A673 (cell line): ENCODE measurements around the gene ARHGAP4.

Source experiments
- EZH2 ChIP-seq: fragments of 200-600 bp; sonication (generic); IDR thresholded peaks from 2 replicates; pipeline ENCODE4 v1.6.1; 2017; ENCODE audit warnings: borderline replicate concordance, low read depth, mild to moderate bottlenecking, mixed read lengths, antibody characterized with exemption, low read length; ENCODE audit not compliant: poor library complexity, severe bottlenecking
- TF ChIP-seq, protein P1 (sequence below): fragments of 300-800, 200-600 bp; sonication (generic); conservative IDR thresholded peaks from 2 replicates; pipeline ENCODE4 v1.5.1; 2017; ENCODE audit warnings: low read depth, mild to moderate bottlenecking, antibody characterized with exemption, low read length, moderate library complexity, mixed read lengths

- TF ChIP-seq, protein P1, sequence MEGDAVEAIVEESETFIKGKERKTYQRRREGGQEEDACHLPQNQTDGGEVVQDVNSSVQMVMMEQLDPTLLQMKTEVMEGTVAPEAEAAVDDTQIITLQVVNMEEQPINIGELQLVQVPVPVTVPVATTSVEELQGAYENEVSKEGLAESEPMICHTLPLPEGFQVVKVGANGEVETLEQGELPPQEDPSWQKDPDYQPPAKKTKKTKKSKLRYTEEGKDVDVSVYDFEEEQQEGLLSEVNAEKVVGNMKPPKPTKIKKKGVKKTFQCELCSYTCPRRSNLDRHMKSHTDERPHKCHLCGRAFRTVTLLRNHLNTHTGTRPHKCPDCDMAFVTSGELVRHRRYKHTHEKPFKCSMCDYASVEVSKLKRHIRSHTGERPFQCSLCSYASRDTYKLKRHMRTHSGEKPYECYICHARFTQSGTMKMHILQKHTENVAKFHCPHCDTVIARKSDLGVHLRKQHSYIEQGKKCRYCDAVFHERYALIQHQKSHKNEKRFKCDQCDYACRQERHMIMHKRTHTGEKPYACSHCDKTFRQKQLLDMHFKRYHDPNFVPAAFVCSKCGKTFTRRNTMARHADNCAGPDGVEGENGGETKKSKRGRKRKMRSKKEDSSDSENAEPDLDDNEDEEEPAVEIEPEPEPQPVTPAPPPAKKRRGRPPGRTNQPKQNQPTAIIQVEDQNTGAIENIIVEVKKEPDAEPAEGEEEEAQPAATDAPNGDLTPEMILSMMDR: no peak
- no peak for TF ChIP-seq EZH2
These were observed 22.0 kb upstream of the ARHGAP4 start for GRCh38 chrX:153948002-153948466.
